Measurements from ENCODE around the gene ATP9A.

ATP9A gene

GRCh38 chr20:51713213-51713598 lies 55.0 kb downstream of the ATP9A start:
- H3K4me2 ChIP-seq = no peak overlapping the region
- no peak overlapping the region for H2AFZ ChIP-seq (ENCODE audit: low read depth)
- H4K20me1 ChIP-seq (ENCODE audit: insufficient read depth) = no peaks in the 10 kb centered on the region
- no peaks in the 10 kb centered on the region for H3K27me3 ChIP-seq (ENCODE audit: insufficient read depth, low read depth)
- no peaks in the 10 kb centered on the region for H3K36me3 ChIP-seq (ENCODE audit: insufficient read depth)
- no peaks in the 10 kb centered on the region for H3K4me1 ChIP-seq (ENCODE audit: low read depth, poor library complexity, severe bottlenecking)
- TF ChIP-seq, protein P1, sequence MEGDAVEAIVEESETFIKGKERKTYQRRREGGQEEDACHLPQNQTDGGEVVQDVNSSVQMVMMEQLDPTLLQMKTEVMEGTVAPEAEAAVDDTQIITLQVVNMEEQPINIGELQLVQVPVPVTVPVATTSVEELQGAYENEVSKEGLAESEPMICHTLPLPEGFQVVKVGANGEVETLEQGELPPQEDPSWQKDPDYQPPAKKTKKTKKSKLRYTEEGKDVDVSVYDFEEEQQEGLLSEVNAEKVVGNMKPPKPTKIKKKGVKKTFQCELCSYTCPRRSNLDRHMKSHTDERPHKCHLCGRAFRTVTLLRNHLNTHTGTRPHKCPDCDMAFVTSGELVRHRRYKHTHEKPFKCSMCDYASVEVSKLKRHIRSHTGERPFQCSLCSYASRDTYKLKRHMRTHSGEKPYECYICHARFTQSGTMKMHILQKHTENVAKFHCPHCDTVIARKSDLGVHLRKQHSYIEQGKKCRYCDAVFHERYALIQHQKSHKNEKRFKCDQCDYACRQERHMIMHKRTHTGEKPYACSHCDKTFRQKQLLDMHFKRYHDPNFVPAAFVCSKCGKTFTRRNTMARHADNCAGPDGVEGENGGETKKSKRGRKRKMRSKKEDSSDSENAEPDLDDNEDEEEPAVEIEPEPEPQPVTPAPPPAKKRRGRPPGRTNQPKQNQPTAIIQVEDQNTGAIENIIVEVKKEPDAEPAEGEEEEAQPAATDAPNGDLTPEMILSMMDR (conservative IDR thresholded peaks at IDR 0.05; ENCODE audit: low read depth, low read length) = no peak
- no peaks in the 10 kb centered on the region for H3K79me2 ChIP-seq (ENCODE audit: insufficient read depth, low read depth)
- H3K4me3 ChIP-seq (IDR thresholded peaks at IDR 0.05; ENCODE audit: insufficient read depth, low read depth, low read length) = no peak overlapping the region
- no peak overlapping the region for H3K27ac ChIP-seq
- H3K9ac ChIP-seq = no peak overlapping the region

DNA sequence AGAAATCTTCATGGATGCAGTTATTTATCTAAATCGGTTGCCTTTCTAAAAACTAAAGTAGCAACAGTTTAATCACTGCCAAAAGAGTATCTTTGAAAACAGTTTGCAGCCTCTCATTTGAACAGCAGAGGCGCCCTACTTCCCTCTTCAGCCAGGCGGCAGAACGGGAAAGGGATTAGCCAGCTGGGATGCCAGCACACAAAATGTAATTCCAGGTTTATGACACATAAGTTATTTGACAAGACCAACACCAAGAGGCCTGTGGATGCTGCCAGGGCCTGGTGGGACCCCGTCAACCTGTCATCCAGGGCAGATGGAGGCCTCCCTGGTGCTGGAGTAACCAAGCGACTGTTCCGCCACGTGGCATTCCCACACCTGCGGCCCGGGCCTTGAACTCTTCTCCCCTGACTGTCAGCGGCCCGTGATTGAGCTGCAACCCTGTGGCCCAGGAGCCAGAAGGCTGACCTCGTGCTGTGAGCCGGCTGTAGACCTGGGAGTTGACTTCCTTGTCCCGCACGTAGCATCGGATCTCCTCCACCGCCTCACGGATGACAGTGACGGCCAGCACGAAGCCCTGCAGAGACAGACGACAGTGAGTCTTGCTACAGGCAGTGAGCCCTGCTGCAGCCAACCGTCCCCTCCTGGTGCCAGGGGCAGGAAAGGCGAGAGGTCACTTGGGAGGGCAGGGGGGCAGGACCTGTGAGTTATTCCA lies 55.5 kb downstream of the ATP9A start:
- no peak overlapping the region for H2AFZ ChIP-seq (ENCODE audit: low read depth)
- no peak overlapping the region for H3K4me3 ChIP-seq (IDR thresholded peaks at IDR 0.05; ENCODE audit: insufficient read depth, low read depth, low read length)

DNA sequence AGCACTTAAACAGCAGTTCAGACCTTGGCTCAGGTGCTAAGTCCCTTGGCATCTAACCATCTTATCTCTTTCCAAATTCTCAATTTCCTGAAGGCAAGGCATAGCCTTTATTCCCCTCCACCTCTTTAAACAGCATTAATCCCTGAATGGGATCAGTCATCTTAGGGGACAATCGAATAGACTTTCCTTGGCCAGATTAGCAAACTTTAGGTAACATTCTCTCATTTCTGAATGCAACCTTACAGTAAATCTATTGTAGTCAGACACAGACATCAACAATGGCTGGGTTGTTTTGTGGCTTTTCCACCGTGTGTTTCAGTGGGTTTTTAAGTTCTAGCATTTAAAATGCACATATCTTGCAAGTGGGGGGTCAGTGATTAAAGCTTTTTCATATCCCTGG lies 56.8 kb downstream of the ATP9A start:
- Histone ChIP-seq H3K36me3 (ENCODE audit: insufficient read depth) (no peaks in the 10 kb centered on the region), H3K27ac (no peak overlapping the region), H3K4me2 (no peak overlapping the region), H3K9ac (no peak overlapping the region), H3K4me1 (ENCODE audit: low read depth, poor library complexity, severe bottlenecking) (no peaks in the 10 kb centered on the region), H4K20me1 (ENCODE audit: insufficient read depth) (no peaks in the 10 kb centered on the region), H2AFZ (ENCODE audit: low read depth) (no peak overlapping the region), H3K79me2 (ENCODE audit: insufficient read depth, low read depth) (no peaks in the 10 kb centered on the region), H3K27me3 (ENCODE audit: insufficient read depth, low read depth) (no peaks in the 10 kb centered on the region), H3K4me3 (IDR thresholded peaks at IDR 0.05; ENCODE audit: insufficient read depth, low read depth, low read length) (no peak overlapping the region)
- TF ChIP-seq, protein P1 (conservative IDR thresholded peaks at IDR 0.05; ENCODE audit: low read depth, low read length) = no peak

More for the DNA sequence above, 55.5 kb downstream of the ATP9A start:
- TF ChIP-seq, protein P1 (conservative IDR thresholded peaks at IDR 0.05; ENCODE audit: low read depth, low read length) = no peak
- H3K4me2 ChIP-seq = no peak overlapping the region
- no peaks in the 10 kb centered on the region for H3K27me3 ChIP-seq (ENCODE audit: insufficient read depth, low read depth)
- H3K79me2 ChIP-seq (ENCODE audit: insufficient read depth, low read depth) = no peaks in the 10 kb centered on the region
- H3K4me1 ChIP-seq (ENCODE audit: low read depth, poor library complexity, severe bottlenecking) = no peaks in the 10 kb centered on the region
- H3K36me3 ChIP-seq (ENCODE audit: insufficient read depth) = no peaks in the 10 kb centered on the region
- H3K27ac ChIP-seq = no peak overlapping the region
- no peaks in the 10 kb centered on the region for H4K20me1 ChIP-seq (ENCODE audit: insufficient read depth)
- no peak overlapping the region for H3K9ac ChIP-seq

DNA sequence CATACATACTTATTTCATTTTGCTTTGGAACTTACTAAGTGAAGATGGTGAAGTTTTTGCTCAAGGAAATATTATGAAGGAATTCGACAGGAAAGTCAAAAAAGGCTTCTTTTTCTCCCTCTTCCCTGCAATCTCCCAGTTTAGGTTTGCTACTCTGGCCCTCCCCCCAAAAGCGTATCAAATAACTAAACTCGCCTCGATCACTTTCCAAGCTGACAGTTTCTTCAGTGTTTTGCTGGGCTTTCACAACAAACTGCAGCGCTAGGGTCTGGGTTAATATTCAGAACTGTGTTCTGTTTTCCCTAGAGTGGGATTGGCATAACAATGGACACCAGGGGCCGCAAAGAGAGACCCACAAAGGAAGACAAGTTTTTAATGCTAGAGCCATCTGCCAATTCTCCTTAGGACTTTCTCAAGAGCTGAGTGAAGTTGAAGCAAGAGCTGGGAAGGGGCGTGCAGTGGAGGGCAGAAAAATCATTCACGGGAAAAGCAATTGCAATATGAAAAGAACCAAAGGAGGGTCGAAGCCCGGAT lies 57.8 kb downstream of the ATP9A start:
- no peak overlapping the region for H2AFZ ChIP-seq (ENCODE audit: low read depth)
- no peaks in the 10 kb centered on the region for H4K20me1 ChIP-seq (ENCODE audit: insufficient read depth)
- no peaks in the 10 kb centered on the region for H3K36me3 ChIP-seq (ENCODE audit: insufficient read depth)
- H3K27me3 ChIP-seq (ENCODE audit: insufficient read depth, low read depth) = no peaks in the 10 kb centered on the region
- no peak overlapping the region for H3K9ac ChIP-seq
- no peaks in the 10 kb centered on the region for H3K79me2 ChIP-seq (ENCODE audit: insufficient read depth, low read depth)
- no peak overlapping the region for H3K4me2 ChIP-seq
- TF ChIP-seq, protein P1 (conservative IDR thresholded peaks at IDR 0.05; ENCODE audit: low read depth, low read length) = no peak
- H3K4me1 ChIP-seq (ENCODE audit: low read depth, poor library complexity, severe bottlenecking) = no peaks in the 10 kb centered on the region
- no peak overlapping the region for H3K4me3 ChIP-seq (IDR thresholded peaks at IDR 0.05; ENCODE audit: insufficient read depth, low read depth, low read length)
- H3K27ac ChIP-seq = no peak overlapping the region

All from KMS-11 (cell line).